Heart left ventricle (tissue), 13 donors: Measurements from ENCODE around the gene ZAP70.

Source experiments
- CTCF ChIP-seq, 12 donors: fragments of 200-600 bp; sonication (generic) in 4 of 12; IDR thresholded peaks; one replicate each; pipeline versions ENCODE4 v1.5.0 to v1.8.0; 2018 to 2022; ENCODE audit warnings: antibody characterized with exemption in 12 of 12, mild to moderate bottlenecking in 5 of 12
- POLR2A ChIP-seq, 2 donors: fragments of 450-650 bp; IDR thresholded peaks; one replicate each; pipeline ENCODE4 v1.6.1; 2017; ENCODE audit warnings: antibody characterized with exemption in 2 of 2, mild to moderate bottlenecking in 2 of 2, moderate library complexity in 2 of 2
- donor health status: ischemic (EF 13 %, LVEDD 7.1; RV severe dilation, severe dysfunction).
- donor health status: DM: no; HTN: yes; CAD: no.
- donor health status: DM: no; HTN: no; CAD: no.
- donor health status: ischemic (EF 25% LVEDD 6.9; RV normal size, moderate dysfunction).
- donor health status: ischemic (EF 25% LVEDD 5.7; RV mildly dilated, moderate dysfunction).
- donor health status: ischemic (EF 35%, LVEDD 5.7; RV mildly dilated, moderate dysfunction).
- donor health status: nonischemic (EF 11% LVEDD 7.7; RV severe dilation, severe dysfunction).
- donor health status: DM: yes; HTN: yes; CAD: no.
- donor health status: PGD.
- donor health status: ischemic (EF 29% LVEDD 5.4; RV normal size, mild dysfunction).
- donor health status: nonischemic (EF 23%, LVEDD 6.1; RV moderate dilation, normal function).

- TF ChIP-seq CTCF (IDR thresholded peaks at IDR 0.05) (no peak), POLR2A (IDR thresholded peaks at IDR 0.05) (no peak)
Measured at GRCh38 chr2:97735161-97735561, 21.8 kb downstream of the ZAP70 start.
